Measurements from ENCODE around the gene MAP2K2.

The MAP2K2 gene

GRCh38 chr19:4099041-4099764 lies 24.7 kb downstream of the MAP2K2 start:
- DNase-seq (ENCODE audit: low spot score): no peak

GRCh38 chr19:4098493-4098892 lies 25.4 kb downstream of the MAP2K2 start:
- no peak for DNase-seq (ENCODE audit: low spot score)

- no peak for DNase-seq (ENCODE audit: low spot score)
Observed at GRCh38 chr19:4097501-4097900, 26.4 kb downstream of the MAP2K2 start.

- no peak for DNase-seq (ENCODE audit: low spot score)
Observed at GRCh38 chr19:4096049-4096892, 27.7 kb downstream of the MAP2K2 start.

- no peak for DNase-seq (ENCODE audit: low spot score)
Observed at GRCh38 chr19:4095488-4095844, 28.5 kb downstream of the MAP2K2 start.

GRCh38 chr19:4094761-4095487 lies 29.0 kb downstream of the MAP2K2 start:
- DNase-seq (ENCODE audit: low spot score): no peak

- no peak for DNase-seq (ENCODE audit: low spot score)
Observed at GRCh38 chr19:4094291-4094690, 29.6 kb downstream of the MAP2K2 start.

GRCh38 chr19:4093643-4094175 lies 30.2 kb downstream of the MAP2K2 start:
- no peak for DNase-seq (ENCODE audit: low spot score)

GRCh38 chr19:4090356-4091220 lies 33.3 kb downstream of the MAP2K2 start:
- no peak for DNase-seq (ENCODE audit: low spot score)

GRCh38 chr19:4089946-4090345 lies 34.0 kb downstream of the MAP2K2 start:
- DNase-seq (ENCODE audit: low spot score): no peak

GRCh38 chr19:4089400-4089908 lies 34.5 kb downstream of the MAP2K2 start:
- DNase-seq (ENCODE audit: low spot score): no peak

GRCh38 chr19:4088975-4089374 lies 34.9 kb downstream of the MAP2K2 start:
- no peak for DNase-seq (ENCODE audit: low spot score)

- DNase-seq (ENCODE audit: low spot score): no peak
Observed at GRCh38 chr19:4087787-4088679, 35.9 kb downstream of the MAP2K2 start.

- DNase-seq (ENCODE audit: low spot score): no peak
Observed at GRCh38 chr19:4086411-4086867, 37.5 kb downstream of the MAP2K2 start.

- no peak for DNase-seq (ENCODE audit: low spot score)
Observed at GRCh38 chr19:4084547-4084877, 39.4 kb downstream of the MAP2K2 start.

GRCh38 chr19:4083677-4084546 lies 40.0 kb downstream of the MAP2K2 start:
- DNase-seq (ENCODE audit: low spot score): no peak

GRCh38 chr19:4082172-4082571 lies 41.8 kb downstream of the MAP2K2 start:
- no peak for DNase-seq (ENCODE audit: low spot score)

- no peak for DNase-seq (ENCODE audit: low spot score)
Observed at GRCh38 chr19:4081441-4082129, 42.3 kb downstream of the MAP2K2 start.

GRCh38 chr19:4080473-4080872 lies 43.4 kb downstream of the MAP2K2 start:
- no peak for DNase-seq (ENCODE audit: low spot score)
